Fibroblast of the aortic adventitia (primary cell): Measurements from ENCODE around the gene EPRS1. TPM values are rescaled to one million over a fixed set of nuclear protein-coding genes. Genes with fewer than 3 reads are reported as not detected.

ENCODE experiments used
- DNase-seq: peaks from one replicate; pipeline ENCODE4 v3.0.0-alpha.2; 2010; ENCODE audit warnings: low read depth
- H3K4me3 ChIP-seq: 2 replicates; pipeline ENCODE4 v1.5.1; 2011; ENCODE audit warnings: low read depth, mild to moderate bottlenecking, control low read depth, low read length, moderate library complexity
- total RNA-seq: library from RNA; depleted of rRNA; stranded (reverse); fragments of >200 nt; gene quantifications from 2 replicates; pipeline ENCODE4 v1.2.3, GENCODE V29; 2012; ENCODE audit warnings: low replicate concordance
- TF ChIP-seq, protein P1 (sequence below): IDR thresholded peaks from 2 replicates; pipeline ENCODE4 v1.5.1; 2011; ENCODE audit warnings: mild to moderate bottlenecking, low read length, control low read depth, inconsistent platforms; ENCODE audit not compliant: insufficient read depth

Gene EPRS1
- total RNA-seq, 1 donor, result 269 TPM

DNA sequence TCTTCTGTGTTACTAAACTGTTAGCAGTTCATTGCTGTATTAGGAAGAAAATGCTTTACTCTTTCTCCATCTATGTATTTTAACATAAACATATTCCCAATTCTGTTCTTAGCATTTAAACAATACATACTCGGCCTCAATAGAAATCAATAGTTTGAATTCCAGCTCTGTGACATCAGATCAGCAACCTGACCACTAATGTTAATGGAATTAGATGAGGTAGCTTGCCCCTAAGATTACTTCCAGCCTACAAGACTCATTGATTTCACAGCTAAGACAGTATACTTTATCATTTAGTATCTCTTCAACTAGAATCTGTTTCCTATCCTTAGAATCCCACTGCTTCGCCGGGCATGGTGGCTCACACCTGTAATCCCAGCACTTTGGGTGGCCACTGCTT, 38.9 kb downstream of the EPRS1 start:
- H3K4me3 ChIP-seq, result no peak overlapping the region
- TF ChIP-seq, protein P1, sequence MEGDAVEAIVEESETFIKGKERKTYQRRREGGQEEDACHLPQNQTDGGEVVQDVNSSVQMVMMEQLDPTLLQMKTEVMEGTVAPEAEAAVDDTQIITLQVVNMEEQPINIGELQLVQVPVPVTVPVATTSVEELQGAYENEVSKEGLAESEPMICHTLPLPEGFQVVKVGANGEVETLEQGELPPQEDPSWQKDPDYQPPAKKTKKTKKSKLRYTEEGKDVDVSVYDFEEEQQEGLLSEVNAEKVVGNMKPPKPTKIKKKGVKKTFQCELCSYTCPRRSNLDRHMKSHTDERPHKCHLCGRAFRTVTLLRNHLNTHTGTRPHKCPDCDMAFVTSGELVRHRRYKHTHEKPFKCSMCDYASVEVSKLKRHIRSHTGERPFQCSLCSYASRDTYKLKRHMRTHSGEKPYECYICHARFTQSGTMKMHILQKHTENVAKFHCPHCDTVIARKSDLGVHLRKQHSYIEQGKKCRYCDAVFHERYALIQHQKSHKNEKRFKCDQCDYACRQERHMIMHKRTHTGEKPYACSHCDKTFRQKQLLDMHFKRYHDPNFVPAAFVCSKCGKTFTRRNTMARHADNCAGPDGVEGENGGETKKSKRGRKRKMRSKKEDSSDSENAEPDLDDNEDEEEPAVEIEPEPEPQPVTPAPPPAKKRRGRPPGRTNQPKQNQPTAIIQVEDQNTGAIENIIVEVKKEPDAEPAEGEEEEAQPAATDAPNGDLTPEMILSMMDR, result no peak
- no peak for DNase-seq

DNA sequence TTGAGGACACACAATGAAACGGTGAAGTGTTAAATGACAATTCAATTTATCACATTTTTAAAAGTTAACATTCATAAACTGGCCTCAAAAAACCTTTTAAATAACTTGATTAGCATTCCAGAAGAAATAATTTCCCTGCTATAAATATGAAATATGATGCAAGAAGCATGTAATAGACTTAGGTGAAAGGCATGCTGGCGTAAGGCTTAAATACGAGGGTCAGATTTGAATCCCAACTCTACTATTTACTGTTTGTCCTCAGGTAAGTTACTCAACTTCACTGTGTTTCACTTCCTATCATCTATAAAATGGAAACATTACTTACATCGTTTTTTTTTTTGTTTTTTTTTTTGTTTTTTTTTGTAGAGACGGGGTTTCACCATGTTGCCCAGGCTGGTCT, 40.8 kb downstream of the EPRS1 start:
- no peak for DNase-seq
- H3K4me3 ChIP-seq, result no peak overlapping the region
- TF ChIP-seq, protein P1, result no peak

DNA sequence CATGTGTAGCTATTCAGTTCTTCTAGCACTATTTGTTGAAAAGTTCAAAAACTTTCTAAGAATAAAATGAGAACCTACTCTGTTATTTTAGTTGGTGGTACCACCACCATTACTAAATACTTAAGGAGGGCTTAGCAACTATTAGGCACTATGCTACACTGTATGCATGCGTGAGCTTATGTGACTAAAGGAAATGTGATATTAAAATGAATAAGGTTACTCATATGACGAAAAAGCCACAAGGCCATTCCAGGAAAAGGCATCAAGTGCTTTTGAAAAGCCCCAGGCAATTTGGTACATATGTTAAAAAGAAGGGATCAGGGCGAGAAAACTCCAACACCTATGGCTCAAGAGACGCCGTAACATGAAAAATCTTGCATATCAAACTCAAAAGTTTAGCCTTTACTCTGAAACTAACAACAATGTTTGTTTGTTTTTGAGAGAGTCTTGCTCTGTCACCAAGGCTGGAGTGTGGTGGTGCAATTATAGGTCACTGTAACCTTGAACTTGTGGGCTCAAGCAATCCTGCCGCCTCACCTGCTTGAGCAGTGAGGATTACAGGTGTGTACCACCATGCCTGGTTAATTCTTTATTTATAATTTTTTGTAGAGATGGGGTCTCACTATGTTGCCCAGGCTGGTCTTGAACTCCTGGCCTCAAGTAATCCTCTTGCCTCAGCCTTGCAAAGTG, 42.5 kb downstream of the EPRS1 start:
- no peak for DNase-seq
- H3K4me3 ChIP-seq, result no peak overlapping the region
- TF ChIP-seq, protein P1, result no peak

DNA sequence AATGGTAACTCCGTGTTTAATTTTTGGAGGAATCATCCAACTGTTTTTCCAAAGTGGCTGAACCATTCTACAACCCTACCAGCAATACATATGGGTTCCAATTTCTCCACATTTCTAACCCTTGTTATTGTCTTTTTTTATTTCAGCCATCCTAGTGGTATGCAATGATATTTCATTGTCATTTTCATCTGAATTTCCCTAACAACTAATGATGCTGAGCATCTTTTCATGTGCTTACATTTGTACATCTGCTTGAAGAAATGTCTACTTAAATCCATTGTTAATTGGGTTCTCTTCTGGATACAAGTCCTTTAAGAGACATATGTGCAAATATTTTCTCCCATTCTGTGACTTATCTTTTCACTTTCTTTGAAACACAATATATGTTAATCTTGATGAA, 43.3 kb downstream of the EPRS1 start:
- DNase-seq, result no peak
- TF ChIP-seq, protein P1, result no peak
- H3K4me3 ChIP-seq, result no peak overlapping the region

DNA sequence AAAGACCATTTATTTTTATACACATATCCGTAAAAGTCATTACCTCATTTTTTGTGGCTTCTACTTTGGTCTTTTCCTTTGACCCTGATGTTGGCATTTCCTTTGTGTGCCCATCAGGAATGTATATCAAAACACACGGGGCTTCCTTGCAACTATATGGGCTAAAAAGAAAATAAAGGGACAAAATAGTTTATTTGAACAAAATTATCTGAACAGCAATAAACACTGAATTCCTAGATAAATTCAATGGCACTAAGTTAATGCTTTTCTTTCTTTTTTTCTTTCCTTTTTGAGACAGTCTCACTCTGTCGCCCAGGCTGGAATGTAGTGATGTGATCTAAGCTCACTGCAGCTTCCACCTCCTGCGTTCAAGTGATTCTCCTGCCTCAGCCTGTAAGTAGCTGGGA, 45.2 kb downstream of the EPRS1 start:
- TF ChIP-seq, protein P1, result no peak
- no peak for DNase-seq
- no peak overlapping the region for H3K4me3 ChIP-seq

DNA sequence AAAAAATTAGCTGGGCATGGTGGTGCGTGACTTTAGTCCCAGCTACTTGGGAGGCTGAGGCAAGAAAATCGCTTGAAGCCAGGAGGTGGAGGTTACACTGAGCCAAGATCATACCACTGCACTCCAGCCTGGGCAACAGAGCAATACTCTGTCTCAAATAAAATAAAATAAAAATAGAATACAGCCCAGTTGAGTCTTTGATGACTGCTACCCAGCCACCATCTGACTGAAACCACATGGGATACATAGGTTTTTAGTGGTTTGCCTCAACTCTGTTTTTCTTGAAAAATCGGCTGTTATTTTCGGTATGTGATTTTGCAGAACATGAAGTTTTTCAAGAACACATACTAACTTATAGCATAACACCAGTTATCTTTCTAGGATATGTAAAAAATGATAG, 46.5 kb downstream of the EPRS1 start:
- DNase-seq, result no peak
- TF ChIP-seq, protein P1, result no peak
- H3K4me3 ChIP-seq, result no peak overlapping the region

Other genes starting within 250 kb of the EPRS1 start
- 0.45 TPM in 1 of 2 replicates, not detected in the other for gene SLC30A10, start 117.9 kb downstream of the EPRS1 start, total RNA-seq
- gene BPNT1, start 43.3 kb upstream of the EPRS1 start, total RNA-seq, result 6.8 and 20.3 TPM in 2 replicates
- 89.4 and 132 TPM in 2 replicates for gene IARS2, start 47.6 kb upstream of the EPRS1 start, total RNA-seq
- gene RAB3GAP2, start 225.9 kb upstream of the EPRS1 start, total RNA-seq, result 32.4 and 39.7 TPM in 2 replicates